ENCODE results near the gene POTEF.
"Not testable (repeated sequence)": the region's sequence is repeated elsewhere in the genome, so short reads cannot be mapped to it uniquely, and the experiment has no call there.

The POTEF gene

DNA sequence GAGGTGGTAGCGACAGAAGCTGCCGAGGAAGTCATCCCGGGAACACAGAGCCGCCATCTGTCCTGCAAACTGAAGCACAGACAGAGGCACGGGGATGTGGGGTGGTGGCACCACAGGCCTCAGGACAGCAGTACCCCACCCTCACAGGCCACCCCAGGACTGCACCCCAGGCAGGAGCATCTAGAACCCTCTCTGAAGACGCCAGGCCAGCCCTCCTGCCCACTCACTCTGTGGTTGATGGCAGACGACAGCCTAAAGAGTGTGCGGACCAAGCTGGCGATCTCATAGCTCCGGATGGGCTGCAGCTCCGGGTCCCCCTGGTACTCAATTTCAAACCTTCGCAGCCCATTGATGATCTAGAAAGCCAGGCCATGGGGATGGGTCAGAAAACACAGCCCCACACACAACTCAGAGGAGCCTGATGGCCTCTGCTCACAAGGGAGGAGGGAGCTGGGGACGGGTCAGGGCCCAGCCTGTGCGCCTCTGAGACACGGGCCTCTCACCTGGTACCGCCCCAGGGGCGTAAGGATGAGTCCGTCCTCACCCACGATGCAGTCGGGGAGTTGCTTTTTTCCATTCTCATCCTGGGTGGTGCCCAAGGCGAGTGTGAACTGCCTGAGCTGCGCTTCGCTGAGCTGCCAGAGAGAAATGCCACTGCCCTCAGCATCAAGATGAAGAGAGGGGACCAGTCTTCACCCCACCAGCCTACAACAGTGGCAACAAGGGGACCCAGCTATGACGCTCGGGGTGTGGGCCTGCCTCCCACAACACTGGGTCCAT is 24.0 kb upstream of the POTEF start:
- no peak for DNase-seq (ENCODE audit: low read depth)

DNA sequence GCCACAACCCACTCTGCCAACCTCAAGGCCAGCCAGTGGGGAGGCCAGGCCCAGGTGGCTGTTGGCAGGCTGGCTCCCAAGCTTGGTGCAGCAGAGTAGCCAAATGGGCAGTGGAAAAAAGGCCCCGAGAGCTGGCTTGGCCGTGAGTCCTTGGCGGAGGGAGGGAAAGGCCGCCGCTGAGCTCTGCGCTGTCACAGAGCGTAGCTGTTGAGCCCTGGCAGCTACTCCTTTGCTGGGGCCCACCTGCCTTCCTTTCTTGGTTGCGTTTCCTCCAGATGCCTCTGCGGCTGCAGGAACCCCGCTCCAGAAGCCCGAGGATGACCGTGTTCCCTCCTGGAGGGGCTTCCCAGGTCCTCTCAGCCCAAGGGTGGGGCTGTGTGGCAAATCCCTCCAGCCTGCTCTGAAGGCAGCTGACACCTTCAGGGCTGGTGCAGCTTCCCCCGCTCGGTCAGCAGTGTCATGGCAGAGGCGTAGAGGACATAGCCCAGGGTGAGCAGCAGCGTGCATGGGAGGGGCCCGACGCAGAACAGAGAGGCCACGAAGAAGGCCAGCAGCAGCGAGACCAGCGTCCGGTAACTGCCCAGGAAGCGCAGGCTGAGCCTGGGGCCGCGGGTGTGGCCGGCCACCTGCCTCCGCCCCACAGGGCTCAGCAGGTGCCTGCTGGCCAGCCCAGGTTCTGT is 23.3 kb upstream of the POTEF start:
- not testable (repeated sequence) for DNase-seq (ENCODE audit: low read depth)

DNA sequence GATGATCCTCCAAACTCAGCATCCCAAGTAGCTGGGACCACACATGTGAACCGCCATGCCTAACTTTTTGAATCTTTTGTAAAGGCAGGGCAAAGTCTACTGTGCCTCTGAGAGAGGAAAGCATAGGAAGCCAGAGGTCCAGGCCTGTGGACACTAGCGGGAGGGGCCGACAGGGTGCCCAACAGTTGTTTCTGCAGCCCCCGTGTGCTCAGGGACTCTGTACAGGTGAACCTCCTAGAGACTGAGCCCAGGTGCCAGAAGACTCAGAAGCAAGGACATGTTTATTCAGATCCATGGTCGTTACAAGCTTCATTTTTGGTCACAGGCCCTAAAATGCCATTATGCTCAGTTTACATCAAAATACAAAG is 22.1 kb upstream of the POTEF start:
- not testable (repeated sequence) for DNase-seq (ENCODE audit: low read depth)

DNA sequence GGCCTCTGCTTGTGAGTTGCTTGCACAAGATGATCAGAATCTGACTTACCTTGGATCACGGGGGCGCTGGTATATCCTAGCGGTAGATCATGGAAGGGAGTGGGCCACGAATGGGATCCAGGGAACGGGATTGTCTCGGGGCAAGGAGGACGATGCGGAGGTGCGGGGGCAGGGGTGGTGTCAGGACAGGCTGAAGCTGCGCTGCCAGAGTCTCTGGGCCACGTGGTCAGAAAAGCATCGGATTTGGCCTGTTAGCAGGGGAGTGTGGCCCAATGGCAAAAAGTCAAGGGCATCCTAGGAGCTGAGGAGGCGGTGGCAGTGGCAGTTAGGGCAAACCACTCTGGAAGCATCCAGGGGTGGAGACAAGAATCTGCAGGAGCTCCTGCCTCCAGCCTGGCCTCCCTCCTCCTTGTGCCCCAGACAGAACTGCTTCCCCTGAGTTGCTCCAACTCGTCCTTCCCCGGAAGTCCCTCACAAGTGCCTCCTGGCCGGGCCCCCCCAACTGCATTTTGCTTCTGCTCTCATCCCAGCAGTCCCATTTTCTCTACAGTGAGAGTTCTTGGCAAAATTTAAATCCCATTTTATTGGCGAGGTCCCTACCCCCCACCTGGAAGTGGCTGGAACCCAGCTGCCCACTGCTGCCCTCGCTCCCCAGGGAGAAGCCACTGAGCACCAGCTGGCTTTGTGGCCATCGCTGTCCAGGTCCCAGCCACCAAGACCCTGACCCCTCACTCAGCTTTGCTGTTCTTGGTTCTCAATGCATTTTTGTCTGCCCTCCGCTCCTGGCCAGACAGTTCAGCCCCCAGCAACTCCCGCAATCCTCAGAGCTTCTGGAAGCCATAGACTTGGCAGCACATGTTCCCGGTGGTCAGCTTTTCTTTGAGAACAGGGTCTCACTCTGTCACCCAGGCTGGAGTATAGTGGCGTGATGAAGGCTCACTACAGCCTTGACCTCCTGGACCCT is 21.4 kb upstream of the POTEF start:
- DNase-seq (ENCODE audit: low read depth), result no peak

DNA sequence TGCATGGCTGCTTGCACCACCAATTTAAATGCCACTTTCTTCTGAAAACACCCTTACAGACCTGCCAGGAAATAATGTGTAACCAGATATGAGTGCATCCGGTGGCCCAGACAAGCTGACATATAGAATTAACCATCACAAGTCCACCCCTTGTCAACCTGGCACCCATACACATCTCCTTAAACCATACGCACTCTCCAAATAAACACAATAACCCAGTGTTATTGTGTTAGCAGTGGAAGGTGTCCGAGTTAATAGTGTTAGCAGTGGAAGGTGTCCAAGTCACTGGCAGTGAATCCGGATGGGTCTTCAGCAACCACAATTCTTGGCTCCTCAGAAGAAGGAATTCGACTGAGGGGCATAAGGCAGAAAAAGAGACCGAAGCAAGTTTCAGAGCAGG is 19.5 kb upstream of the POTEF start:
- not testable (repeated sequence) for DNase-seq (ENCODE audit: low read depth)

DNA sequence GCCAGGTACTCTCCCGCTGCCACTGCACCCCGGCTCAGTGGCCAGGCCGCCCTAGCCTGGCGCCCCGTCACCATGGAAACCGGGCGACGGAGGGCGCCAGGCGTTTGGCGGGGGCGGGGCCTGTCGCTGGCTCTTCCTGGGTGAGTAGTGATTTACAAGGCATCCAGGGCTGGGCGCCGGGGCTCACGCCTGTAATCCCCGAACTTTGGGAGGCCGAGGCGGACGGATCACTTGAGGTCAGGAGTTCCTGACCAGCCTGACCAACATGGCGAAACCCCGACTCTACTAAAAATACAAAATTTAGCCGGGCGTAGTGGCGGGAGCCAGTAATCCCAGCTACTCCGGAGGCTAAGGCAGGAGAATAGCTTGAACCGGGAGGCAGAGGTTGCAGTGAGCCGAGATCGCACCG is 16.0 kb upstream of the POTEF start, which contains the start of gene CCDC74B:
Gene CCDC74B, minus strand, starts transcription at position 107 of the 409 bp plus-strand sequence. CDS start 116 bp downstream, outside the sequence.
- peak; percentile 31 for DNase-seq (ENCODE audit: low read depth)

DNA sequence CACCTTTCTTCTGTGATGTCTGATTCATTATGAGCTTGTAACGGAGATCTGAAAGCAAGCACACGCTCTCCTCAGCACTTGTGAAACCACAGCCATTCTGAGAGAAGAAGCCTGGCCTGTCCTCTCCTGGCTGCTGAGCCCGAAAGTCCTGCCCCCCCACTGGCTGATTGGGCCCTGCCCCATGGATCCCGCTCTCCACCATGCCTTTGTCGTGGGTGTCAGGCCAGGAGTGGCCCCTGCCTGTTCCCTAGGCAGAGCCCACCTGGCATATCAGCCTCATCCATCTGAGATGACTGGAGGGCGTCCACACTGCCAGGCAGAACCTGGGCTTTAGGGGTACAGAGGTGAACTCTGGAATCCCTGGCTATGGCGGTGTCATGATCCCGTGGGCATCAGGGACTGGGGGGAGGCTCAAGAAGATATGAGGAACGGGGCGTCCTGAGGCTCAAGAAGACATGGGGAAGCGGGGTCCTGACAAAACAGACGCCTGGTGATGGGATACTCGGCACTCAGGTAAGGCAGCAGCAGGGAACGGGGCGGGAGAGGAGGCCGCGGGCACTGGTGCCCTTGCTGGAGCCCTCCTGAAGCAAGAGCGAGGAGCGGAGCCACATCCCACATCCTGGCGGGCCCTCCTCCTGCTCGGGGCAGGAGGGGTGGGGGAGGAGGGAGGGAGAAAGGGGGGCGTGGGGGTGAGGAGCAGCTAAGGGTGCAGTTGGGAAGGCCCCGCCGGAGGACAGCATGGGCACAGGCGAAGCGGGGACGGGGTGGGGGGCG is 14.4 kb upstream of the POTEF start:
- DNase-seq (ENCODE audit: low read depth), result not testable (repeated sequence)

DNA sequence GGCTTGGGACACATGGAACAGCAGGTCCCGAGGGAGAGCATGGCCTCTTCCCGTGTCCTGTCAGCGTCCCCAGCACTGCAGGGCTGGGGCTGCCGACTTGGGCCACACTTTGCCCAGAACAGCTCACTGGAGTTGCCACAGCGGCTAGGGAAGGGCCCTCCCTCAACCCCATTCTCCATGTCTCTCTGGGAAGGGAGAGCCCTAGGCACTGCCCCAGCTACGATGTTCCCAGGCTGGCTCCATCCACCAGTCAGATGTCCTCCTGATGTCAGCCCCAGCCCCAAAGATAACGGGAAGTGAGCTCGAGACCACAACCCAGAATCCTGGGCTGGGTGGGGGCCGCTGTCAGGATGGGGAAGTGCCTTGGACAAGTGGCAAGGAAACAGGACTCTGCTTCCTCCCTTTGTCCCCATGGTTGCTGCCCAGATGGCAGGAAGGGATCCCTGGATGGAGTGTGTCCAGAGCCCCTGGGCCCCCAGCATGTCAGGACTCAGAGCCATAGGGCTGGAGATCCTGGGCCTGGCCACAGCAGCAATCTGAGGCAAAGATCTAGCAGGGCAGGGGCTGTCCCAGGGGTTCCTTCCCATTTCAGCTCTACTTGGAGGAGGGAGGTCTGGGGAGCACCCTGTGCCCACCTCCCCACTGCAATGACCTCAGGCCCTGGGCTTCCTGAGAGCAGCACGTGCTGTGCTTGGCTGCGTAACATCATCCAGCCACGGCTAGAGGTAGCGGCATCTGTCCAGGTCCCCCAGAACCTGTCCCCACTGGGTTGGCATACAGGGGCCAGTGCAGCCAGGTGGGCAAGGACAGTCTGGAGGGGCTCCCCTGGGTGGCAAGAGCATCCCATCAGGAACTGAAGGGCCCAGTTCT is 13.6 kb upstream of the POTEF start:
- DNase-seq (ENCODE audit: low read depth), result not testable (repeated sequence)

DNA sequence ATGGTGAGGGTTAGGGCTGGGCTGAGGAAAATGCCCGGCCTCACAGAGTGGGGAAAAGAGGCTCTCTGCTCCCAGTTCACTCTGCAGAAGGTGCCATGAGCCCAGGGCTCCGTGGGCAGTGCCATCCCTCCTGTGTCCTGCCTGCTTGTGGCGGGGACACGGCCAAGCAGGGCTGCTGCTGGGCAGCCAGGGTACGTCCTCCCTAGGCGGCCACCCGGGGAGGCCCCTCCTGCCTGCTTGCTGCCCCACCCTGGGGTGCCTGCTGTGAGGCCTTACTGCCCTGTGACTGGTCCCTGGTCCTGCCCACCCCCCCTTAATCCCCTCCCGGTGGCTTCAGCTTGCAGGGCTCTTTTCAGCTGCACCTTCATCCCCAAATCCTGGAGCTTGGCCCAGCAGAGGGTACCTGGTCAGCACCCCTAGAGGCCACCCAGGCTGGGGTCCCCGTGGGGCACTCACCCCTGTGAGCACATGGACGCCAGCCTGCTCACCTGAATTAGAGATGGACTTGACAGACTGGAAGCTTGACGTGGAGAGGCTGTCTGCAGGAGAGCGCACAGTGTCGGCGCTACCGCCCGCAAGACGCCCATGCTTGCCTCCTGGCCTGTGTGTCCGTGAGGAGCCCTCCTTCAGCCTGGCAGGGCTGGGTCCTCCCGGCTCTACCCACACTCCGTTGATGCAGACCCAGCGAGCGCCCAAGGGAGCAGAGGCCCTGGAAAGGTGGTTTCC is 12.8 kb upstream of the POTEF start:
- not testable (repeated sequence) for DNase-seq (ENCODE audit: low read depth)

DNA sequence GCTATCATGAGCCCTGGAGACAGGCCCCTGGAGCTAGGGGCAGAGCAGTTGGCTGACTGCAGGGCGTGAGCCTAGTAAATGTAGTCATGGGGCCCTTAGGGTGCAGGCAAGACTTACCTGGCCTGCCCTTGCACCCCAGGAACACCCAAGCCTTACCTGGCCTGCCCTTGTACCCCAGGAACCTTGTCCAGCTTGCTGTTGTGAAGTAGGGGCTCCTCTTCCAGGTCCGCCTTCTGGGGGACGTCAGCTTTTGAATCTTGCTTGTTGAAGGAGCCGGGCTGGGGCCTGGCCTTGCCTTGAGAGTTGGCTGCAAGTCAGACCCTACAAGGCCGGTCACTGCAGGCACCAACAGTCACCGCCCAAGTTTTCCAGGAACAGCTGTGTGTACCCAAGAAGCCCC is 12.0 kb upstream of the POTEF start:
- DNase-seq (ENCODE audit: low read depth), result not testable (repeated sequence)

DNA sequence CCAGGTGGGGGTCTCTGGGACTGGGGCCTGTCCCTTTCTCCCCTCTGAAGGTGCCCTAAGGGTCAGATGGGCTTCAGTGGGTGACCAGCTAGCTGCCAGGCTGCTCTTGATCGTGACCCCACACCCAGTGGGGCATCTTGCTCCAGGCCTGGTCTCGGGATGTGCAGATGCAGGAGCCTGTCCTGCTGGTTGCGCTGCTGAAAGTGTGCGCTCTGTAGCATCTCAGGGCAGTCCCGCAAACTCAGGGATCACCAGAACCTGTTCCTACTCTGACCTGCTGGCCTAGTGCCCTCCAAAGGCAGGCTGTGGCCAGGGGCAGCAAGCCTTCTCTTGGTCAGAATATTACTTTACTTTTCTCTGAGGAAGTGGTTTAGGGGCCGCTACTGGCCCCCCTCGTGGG is 11.5 kb upstream of the POTEF start:
- not testable (repeated sequence) for DNase-seq (ENCODE audit: low read depth)

DNA sequence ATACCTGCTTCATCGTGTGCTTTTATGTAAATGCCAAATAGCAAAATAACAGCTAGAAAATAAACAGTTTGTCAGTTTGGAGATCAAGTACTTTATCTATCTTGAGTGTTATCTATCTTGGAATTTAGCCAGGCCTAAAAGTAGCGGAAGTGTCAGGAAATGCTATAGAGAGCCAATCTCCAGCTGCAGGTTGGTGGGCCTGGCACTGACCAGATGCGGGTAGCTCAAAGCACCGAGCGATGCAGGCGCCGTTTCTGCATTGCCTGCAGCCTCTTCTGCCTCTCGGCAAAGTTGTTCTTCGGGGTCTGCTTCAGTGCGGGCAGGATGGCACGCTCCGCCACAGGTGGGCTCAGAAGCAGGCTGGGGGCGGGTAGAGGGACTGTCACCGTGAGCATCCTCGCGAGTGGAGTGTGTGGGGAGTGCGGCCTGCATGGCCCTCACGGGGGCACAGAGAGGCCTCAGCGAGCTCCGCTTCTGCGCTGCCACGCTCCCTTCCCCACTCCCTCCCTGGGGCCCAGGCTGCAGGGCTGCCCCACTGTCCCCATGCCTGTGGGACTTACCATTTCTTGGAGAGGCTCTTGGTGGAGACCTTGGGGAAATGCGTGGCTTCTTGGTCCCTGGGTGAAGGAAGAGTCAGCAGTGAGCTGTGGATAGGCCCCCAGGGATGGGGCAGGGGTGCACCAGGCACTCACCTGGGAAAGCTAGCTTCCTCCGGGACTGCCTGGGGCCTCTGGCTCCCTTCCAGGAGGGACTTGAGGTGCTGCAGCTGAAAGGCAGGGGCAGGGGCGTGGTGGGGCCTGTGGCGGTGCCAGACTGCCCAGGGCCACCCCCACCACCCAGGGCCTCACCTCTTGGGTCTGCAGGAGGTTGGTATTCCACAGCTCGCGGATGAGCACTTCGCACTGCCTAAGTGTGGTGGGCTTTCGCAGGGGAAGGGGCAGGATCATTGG is 10.6 kb upstream of the POTEF start:
- not testable (repeated sequence) for DNase-seq (ENCODE audit: low read depth)

DNA sequence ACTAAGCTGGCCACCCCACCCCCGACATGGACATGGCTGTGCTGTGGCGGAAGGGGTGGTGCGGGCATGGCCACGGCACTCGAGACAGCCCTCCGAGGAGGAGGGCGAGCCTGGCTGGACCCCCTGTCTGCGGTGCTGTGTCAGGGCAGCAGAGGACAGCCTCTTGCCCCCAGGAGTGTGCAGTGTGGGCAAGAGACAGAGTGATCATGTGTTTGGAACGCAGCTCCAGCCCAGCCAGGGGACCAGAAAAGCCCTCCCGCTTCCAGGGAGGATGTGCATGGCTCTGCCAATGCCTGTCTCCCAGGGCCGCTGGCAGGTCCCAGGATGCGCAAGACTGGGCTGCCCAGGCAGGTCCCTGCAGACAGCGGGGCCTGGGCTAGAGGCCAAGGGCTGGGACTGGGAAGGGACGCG is 9.8 kb upstream of the POTEF start:
- not testable (repeated sequence) for DNase-seq (ENCODE audit: low read depth)

DNA sequence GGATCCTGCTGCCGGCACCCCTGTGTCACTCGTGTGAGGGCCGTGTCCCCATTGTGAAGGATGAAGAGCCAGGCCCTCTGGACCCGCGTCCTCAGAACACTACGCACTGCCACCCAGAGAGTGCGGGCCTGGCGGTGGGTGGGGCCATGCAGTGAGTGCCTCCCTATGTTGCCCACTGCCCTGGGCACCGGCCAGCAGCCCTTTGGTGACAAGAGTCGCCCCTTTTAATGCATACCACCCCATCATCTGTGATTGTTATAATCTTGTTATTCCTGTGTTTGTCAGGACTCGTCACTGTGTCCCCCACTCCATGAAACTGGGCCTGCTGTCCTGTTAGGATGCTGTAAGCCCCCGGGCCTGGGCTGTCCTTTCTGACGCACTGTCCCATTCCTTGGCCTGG is 9.3 kb upstream of the POTEF start:
- not testable (repeated sequence) for DNase-seq (ENCODE audit: low read depth)

DNA sequence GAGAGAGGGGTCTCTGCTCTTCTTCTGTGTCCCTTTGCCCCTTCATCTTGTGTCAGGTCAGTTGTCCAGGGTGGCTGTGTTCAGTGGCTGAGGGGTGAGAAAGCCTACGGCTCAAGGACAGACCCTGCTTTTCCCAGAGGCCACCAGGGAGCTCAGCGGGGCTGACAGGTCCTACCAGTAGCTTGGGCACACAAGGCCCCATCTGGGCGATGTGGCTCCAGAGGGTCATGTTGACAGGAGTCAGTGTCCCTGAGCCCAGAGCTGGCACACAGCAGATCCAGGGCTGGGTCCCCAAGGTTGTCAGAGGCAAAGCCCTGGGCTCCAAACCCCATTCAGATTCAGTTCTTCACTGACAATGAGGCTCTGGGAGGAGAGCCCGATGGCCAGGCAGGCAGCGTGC is 8.1 kb upstream of the POTEF start:
- DNase-seq (ENCODE audit: low read depth), result not testable (repeated sequence)

DNA sequence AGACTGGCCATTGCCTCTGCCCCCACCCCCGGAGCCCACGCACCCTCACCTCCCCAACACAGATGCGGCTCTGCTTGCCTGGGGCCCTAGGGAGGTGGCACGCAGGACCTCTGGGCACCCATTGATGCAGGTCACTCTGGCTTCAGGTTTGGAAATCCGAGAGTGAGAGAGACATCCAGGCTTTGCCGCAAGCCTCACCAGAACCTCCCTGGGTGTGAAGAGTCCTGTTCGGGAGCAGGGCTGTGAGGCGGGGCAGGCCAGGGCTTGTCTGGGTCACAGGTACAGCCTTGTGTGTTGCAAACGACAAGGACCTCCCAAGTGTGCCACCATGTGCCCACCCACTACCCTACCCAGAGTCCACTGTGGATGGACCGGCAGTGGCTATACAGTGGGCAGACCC is 7.5 kb upstream of the POTEF start:
- not testable (repeated sequence) for DNase-seq (ENCODE audit: low read depth)

DNA sequence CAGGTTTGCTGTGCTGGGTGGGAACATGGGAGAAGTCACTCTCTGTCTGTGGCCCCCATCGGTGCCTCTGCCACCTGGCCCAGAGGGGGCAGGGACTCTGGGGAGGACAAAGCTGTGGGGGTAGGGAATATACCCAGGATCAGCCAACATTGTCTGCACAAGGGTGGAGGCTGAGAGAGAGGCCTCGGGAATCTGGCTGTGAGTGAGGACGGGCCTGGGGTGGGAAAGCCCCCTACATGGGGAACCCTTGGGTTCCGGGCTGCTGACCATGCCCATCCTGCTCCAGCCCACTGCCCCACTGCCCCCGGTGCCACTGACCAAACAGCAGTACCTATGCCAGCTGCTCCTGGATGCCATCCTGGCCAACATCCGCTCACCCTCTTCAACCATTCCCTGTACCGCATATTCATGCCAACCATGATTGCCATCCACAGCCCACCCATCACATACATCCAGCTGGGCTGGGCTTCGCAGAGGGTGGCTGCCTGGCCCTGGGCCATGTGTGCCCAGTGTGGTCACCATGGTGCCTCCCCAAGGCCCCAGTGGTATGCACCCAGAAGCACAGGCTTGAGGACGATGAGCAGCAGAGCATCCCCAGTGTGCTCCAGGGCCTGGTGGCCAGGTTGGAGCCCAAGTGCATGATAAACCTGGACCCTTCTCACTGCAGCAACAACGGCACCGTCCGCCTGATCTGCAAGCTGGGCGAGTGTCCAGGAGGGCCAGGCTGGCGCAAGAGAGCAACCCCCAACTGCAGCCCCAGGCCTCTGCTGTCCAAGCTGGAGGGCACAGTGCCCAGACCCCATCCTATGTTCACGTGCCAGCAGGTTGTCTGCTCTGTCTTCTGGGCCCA is 6.9 kb upstream of the POTEF start:
- no peak for DNase-seq (ENCODE audit: low read depth)

DNA sequence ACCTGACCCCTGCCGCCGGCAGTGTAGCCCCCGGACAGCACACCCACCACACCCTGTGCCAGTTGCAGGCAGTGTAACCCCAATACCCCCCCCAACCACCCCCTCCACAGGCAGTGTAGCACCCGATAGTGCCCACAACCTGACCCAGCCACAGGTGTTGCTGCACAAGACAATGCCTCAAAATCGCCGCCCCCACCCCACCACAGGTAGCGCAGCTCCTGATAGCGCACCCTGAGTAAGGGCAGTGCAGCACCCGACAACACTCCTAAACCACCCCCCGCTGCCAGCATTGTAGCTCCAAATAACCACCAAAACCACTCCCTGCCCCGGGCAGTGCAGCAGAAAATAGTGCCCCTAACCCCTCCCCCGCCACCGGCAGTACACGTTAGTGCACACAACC is 558 bp downstream of the POTEF start:
- not testable (repeated sequence) for DNase-seq (ENCODE audit: low read depth)
